Mesenchymal stem cell (in vitro differentiated cells and primary cell): ENCODE results near the gene KDM1B.
"Not testable (repeated sequence)": the region's sequence is repeated elsewhere in the genome, so short reads cannot be mapped to it uniquely, and the experiment has no call there.

Experiments used
- DNase-seq: peaks from one replicate; pipeline ENCODE4 v3.0.0-alpha.2; 2013
- H2AFZ ChIP-seq: one replicate; pipeline ENCODE4 v1.6.1; 2013; ENCODE audit warnings: low read depth, mild to moderate bottlenecking, control low read depth, inconsistent platforms, low read length, moderate library complexity
- H2AK5ac ChIP-seq: 2 replicates; pipeline ENCODE4 v1.6.1; 2013; ENCODE audit warnings: low read length, moderate library complexity, mild to moderate bottlenecking, inconsistent platforms; ENCODE audit not compliant: severe bottlenecking
- H2BK120ac ChIP-seq: one replicate; pipeline ENCODE4 v1.6.1; 2013; ENCODE audit warnings: low read depth, mild to moderate bottlenecking, inconsistent platforms, low read length, moderate library complexity
- H2BK12ac ChIP-seq, 2 experiments: one replicate each; pipeline ENCODE4 v1.6.1; 2013; ENCODE audit warnings: inconsistent platforms in 2 of 2, low read length in 2 of 2, mild to moderate bottlenecking in 2 of 2, moderate library complexity in 2 of 2, control low read depth in 1 of 2
- H2BK15ac ChIP-seq: one replicate; pipeline ENCODE4 v1.6.1; 2013; ENCODE audit warnings: mild to moderate bottlenecking, low read depth, inconsistent platforms; ENCODE audit not compliant: poor library complexity, severe bottlenecking
- H2BK5ac ChIP-seq: 2 replicates; pipeline ENCODE4 v1.6.1; 2013; ENCODE audit warnings: low read depth, mild to moderate bottlenecking, low read length, control low read depth, inconsistent platforms; ENCODE audit not compliant: poor library complexity, severe bottlenecking
- H3K14ac ChIP-seq, 2 experiments: one replicate each; pipeline ENCODE4 v1.6.1; 2013; ENCODE audit warnings: inconsistent platforms in 2 of 2, low read length in 2 of 2, control low read depth in 1 of 2, mild to moderate bottlenecking in 1 of 2, moderate library complexity in 1 of 2
- H3K18ac ChIP-seq, 2 experiments: one replicate each; pipeline ENCODE4 v1.6.1; 2013; ENCODE audit warnings: inconsistent platforms in 2 of 2, low read length in 2 of 2, control low read depth in 1 of 2, low read depth in 1 of 2, mild to moderate bottlenecking in 1 of 2
- H3K23ac ChIP-seq, 2 experiments: one replicate each; pipeline ENCODE4 v1.6.1; 2013; ENCODE audit warnings: inconsistent platforms in 2 of 2, low read length in 2 of 2, mild to moderate bottlenecking in 2 of 2, moderate library complexity in 2 of 2, control low read depth in 1 of 2
- H3K27ac ChIP-seq: 2 replicates; pipeline ENCODE4 v1.5.1; 2013; ENCODE audit warnings: mild to moderate bottlenecking, moderate library complexity, low read length, control low read depth, inconsistent platforms; ENCODE audit not compliant: poor library complexity, severe bottlenecking
- H3K27me3 ChIP-seq, 2 experiments: 2 replicates each; pipeline versions ENCODE4 v1.6.1 to v1.7.0; 2013; ENCODE audit warnings: low read length in 2 of 2, mild to moderate bottlenecking in 2 of 2, moderate library complexity in 2 of 2, control low read depth in 1 of 2, inconsistent platforms in 1 of 2; ENCODE audit not compliant: control insufficient read depth in 1 of 2, insufficient read depth in 1 of 2
- H3K36me3 ChIP-seq, 2 experiments: 2 replicates each; pipeline versions ENCODE4 v1.6.1 to v1.7.0; 2013; ENCODE audit warnings: low read length in 2 of 2, control low read depth in 1 of 2, inconsistent platforms in 1 of 2, low read depth in 1 of 2, mild to moderate bottlenecking in 1 of 2; ENCODE audit not compliant: insufficient read depth in 2 of 2, control insufficient read depth in 1 of 2
- H3K4ac ChIP-seq, 2 experiments: one replicate each; pipeline ENCODE4 v1.6.1; 2013; ENCODE audit warnings: inconsistent platforms in 2 of 2, low read length in 2 of 2, mild to moderate bottlenecking in 2 of 2, moderate library complexity in 2 of 2, control low read depth in 1 of 2, low read depth in 1 of 2
- H3K4me1 ChIP-seq: 2 replicates; pipeline ENCODE4 v1.6.1; 2013; ENCODE audit warnings: low read depth, low read length, control low read depth; ENCODE audit not compliant: control insufficient read depth, insufficient read depth
- H3K4me2 ChIP-seq: 2 replicates; pipeline ENCODE4 v1.6.1; 2013; ENCODE audit warnings: low read length, mild to moderate bottlenecking, inconsistent platforms; ENCODE audit not compliant: poor library complexity, severe bottlenecking
- H3K4me3 ChIP-seq, 2 experiments: 2 replicates each; pipeline versions ENCODE4 v1.5.1 to v1.7.0; 2013; ENCODE audit warnings: low read length in 2 of 2, mild to moderate bottlenecking in 2 of 2, control low read depth in 1 of 2, low read depth in 1 of 2; ENCODE audit not compliant: insufficient read depth in 1 of 2
- H3K79me1 ChIP-seq: replicated peaks from 2 replicates; pipeline ENCODE4 v1.6.1; 2013; ENCODE audit warnings: mild to moderate bottlenecking, control low read depth, low read length, inconsistent platforms; ENCODE audit not compliant: poor library complexity, severe bottlenecking
- H3K9ac ChIP-seq: 2 replicates; pipeline ENCODE4 v1.7.0; 2013; ENCODE audit warnings: mild to moderate bottlenecking, low read length, moderate library complexity
- H3K9me3 ChIP-seq: 2 replicates; pipeline ENCODE4 v1.7.0; 2013; ENCODE audit warnings: mild to moderate bottlenecking, low read length; ENCODE audit not compliant: control insufficient read depth
- H4K8ac ChIP-seq: one replicate; pipeline ENCODE4 v1.6.1; 2013; ENCODE audit warnings: inconsistent platforms, mild to moderate bottlenecking, low read length, moderate library complexity
- H4K91ac ChIP-seq: one replicate; pipeline ENCODE4 v1.6.1; 2013; ENCODE audit warnings: mild to moderate bottlenecking, low read length, inconsistent platforms
- WGBS: methylation state at CpG from one replicate; pipeline ENCODE4 v1.1.7; 2013; ENCODE audit warnings: mixed read lengths; 5-methylcytosine and 5-hydroxymethylcytosine counted together

KDM1B gene

GRCh38 chr6:18171871-18172270, 16.6 kb downstream of the KDM1B start:
- no peak overlapping the region for H3K23ac ChIP-seq
- no peaks in the 10 kb centered on the region for H3K4me1 ChIP-seq
- no peak for DNase-seq
- H3K9me3 ChIP-seq: peaks cover 5% of the 10 kb centered on the region
- no peak overlapping the region for H3K18ac ChIP-seq
- H2AK5ac ChIP-seq: no peak overlapping the region
- H2BK120ac ChIP-seq: no peak overlapping the region
- H2BK15ac ChIP-seq: no peak overlapping the region
- no peak overlapping the region for H3K27ac ChIP-seq
- H4K91ac ChIP-seq: no peak overlapping the region
- WGBS: 96% methylated on average over 6 of the region's 7 CpGs
- no peak overlapping the region for H2BK5ac ChIP-seq
- H3K4me2 ChIP-seq: no peak overlapping the region
- no peaks in the 10 kb centered on the region for H3K79me1 ChIP-seq
- H3K36me3 ChIP-seq: peaks cover 6 to 46% of the 10 kb centered on the region in 2 experiments
- H3K27me3 ChIP-seq: no peaks in the 10 kb centered on the region
- H2BK12ac ChIP-seq: no peak overlapping the region
- H3K14ac ChIP-seq: no peak overlapping the region
- H4K8ac ChIP-seq: no peak overlapping the region
- H3K4me3 ChIP-seq: no peak overlapping the region
- H2AFZ ChIP-seq: no peak overlapping the region
- no peak overlapping the region for H3K9ac ChIP-seq
- no peak overlapping the region for H3K4ac ChIP-seq

DNA sequence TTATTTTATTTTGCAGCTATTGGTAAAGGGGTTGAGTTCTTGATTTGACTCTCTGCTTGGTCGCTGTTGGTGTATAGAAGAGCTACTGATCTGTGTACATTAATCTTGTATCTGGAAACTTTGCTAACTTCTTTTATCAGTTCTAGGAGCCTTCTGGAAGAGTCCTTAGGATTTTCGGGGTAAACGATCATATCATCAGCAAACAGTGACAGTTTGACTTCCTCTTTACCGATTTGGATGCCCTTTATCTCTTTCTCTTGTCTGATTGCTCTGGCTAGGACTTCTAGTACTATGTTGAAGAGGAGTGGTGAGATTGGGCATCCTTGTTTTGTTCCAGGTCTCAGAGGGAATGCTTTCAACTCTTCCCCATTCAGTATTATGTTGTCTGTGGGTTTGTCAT, 21.0 kb downstream of the KDM1B start:
- H3K27ac ChIP-seq, H2BK15ac ChIP-seq, H2BK120ac ChIP-seq, H3K4me2 ChIP-seq, H4K8ac ChIP-seq, H3K18ac ChIP-seq, H3K4me1 ChIP-seq, H3K9ac ChIP-seq, H3K9me3 ChIP-seq, H3K4ac ChIP-seq, H2AFZ ChIP-seq, H3K27me3 ChIP-seq, DNase-seq, H3K14ac ChIP-seq, H2BK12ac ChIP-seq, H2BK5ac ChIP-seq, H3K23ac ChIP-seq, H3K4me3 ChIP-seq, H3K79me1 ChIP-seq, H2AK5ac ChIP-seq, H4K91ac ChIP-seq: not testable (repeated sequence)
- WGBS: 91% methylated on average over 4 of the region's 4 CpGs
- H3K36me3 ChIP-seq: peaks cover 0 to 23% of the 10 kb centered on the region in 2 experiments

GRCh38 chr6:18177286-18177965, 22.2 kb downstream of the KDM1B start:
- H3K27ac ChIP-seq: no peak overlapping the region
- H3K36me3 ChIP-seq: peaks cover 0 to 13% of the 10 kb centered on the region in 2 experiments
- H3K27me3 ChIP-seq: no peaks in the 10 kb centered on the region
- no peak overlapping the region for H3K18ac ChIP-seq
- H3K4me1 ChIP-seq: peaks cover 3% of the 10 kb centered on the region
- no peak overlapping the region for H3K23ac ChIP-seq
- no peak overlapping the region for H3K4me2 ChIP-seq
- no peak overlapping the region for H2BK15ac ChIP-seq
- no peak for DNase-seq
- WGBS: 93% methylated on average over 3 of the region's 4 CpGs
- H2AK5ac ChIP-seq: no peak overlapping the region
- H4K91ac ChIP-seq: no peak overlapping the region
- no peak overlapping the region for H3K4ac ChIP-seq
- no peak overlapping the region for H4K8ac ChIP-seq
- H3K9me3 ChIP-seq: no peaks in the 10 kb centered on the region
- H3K9ac ChIP-seq: no peak overlapping the region
- no peak overlapping the region for H2AFZ ChIP-seq
- peaks cover 1% of the 10 kb centered on the region for H3K79me1 ChIP-seq
- no peak overlapping the region for H2BK120ac ChIP-seq
- no peak overlapping the region for H2BK12ac ChIP-seq
- no peak overlapping the region for H2BK5ac ChIP-seq
- no peak overlapping the region for H3K14ac ChIP-seq
- no peak overlapping the region for H3K4me3 ChIP-seq

DNA sequence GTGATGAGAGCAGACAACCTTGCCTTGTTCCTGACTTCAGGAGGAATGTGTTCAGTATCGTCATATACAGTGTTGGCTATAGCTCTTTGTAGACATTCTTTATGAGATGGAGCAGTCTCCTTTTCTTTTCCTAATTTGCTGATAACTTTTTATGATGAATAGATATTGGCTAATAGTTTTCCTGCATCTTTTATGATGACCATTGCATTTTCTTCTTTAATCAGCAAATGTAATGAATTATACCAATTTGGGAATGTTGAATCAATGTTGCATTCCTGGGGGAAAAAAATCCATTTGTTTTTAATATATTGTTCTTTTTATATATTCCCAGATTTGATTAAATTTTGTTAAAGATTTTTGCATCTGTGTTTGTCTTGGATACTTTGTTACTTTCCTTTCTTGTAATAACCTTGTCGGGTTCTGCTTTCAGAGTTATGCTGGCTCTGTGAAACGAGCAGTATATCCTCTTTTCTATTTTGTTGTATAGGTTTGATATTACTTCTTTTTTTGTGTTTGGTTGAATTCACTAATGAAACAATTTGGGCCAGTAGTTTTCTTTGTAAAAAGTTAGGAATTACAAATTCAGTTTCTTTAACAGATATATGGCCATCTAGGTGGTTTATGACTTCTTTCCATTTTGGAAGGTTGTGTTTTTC, 23.9 kb downstream of the KDM1B start:
- no peak overlapping the region for H2BK15ac ChIP-seq
- WGBS: 100% methylated on average over 3 of the region's 3 CpGs

More for the DNA sequence above, 23.9 kb downstream of the KDM1B start:
- Histone ChIP-seq H2AK5ac (no peak overlapping the region), H4K8ac (no peak overlapping the region), H2BK120ac (no peak overlapping the region), H3K27me3 (no peaks in the 10 kb centered on the region), H2BK5ac (no peak overlapping the region), H3K9me3 (no peaks in the 10 kb centered on the region), H3K4me3 (no peak overlapping the region), H4K91ac (no peak overlapping the region), H3K14ac (no peak overlapping the region), H3K18ac (no peak overlapping the region), H3K36me3 (peaks cover 0 to 16% of the 10 kb centered on the region in 2 experiments), H3K27ac (no peak overlapping the region), H3K23ac (no peak overlapping the region), H2BK12ac (no peak overlapping the region), H3K4me1 (peaks cover 3% of the 10 kb centered on the region), H3K4me2 (no peak overlapping the region), H2AFZ (no peak overlapping the region), H3K9ac (no peak overlapping the region), H3K4ac (no peak overlapping the region), H3K79me1 (peaks cover 1% of the 10 kb centered on the region)
- DNase-seq: no peak
